Urinary bladder (tissue), 4 donors: ENCODE results near the gene CLEC2L. TPM values are rescaled to one million over a fixed set of nuclear protein-coding genes. Genes with fewer than 3 reads are reported as not detected.

Experiments used
- DNase-seq: peaks from one replicate; pipeline ENCODE4 v3.0.0-alpha.2; 2015; ENCODE audit errors: extremely low spot score
- H3K27ac ChIP-seq: one replicate; pipeline ENCODE4 v1.5.1; 2013; ENCODE audit warnings: low read depth, mild to moderate bottlenecking, moderate library complexity
- H3K36me3 ChIP-seq: one replicate; pipeline ENCODE4 v1.6.1; 2013; ENCODE audit warnings: mild to moderate bottlenecking, moderate library complexity; ENCODE audit not compliant: insufficient read depth
- H3K4me1 ChIP-seq: one replicate; pipeline ENCODE4 v1.6.1; 2013; ENCODE audit warnings: mild to moderate bottlenecking, moderate library complexity; ENCODE audit not compliant: insufficient read depth
- H3K4me3 ChIP-seq: one replicate; pipeline ENCODE4 v1.5.1; 2013; ENCODE audit warnings: low read depth, low read length
- WGBS: extraction: QIAGEN DNeasy Blood & Tissue Kit; methylation state at CpG from one replicate; pipeline ENCODE4 v1.1.7; 2013; 5-methylcytosine and 5-hydroxymethylcytosine counted together
- polyA plus RNA-seq: library from polyadenylated mRNA; stranded (reverse); fragments of 200-250 nt; gene quantifications from one replicate; pipeline ENCODE4 v1.2.3, GENCODE V29; 2013
- total RNA-seq: library from RNA; depleted of rRNA; stranded (reverse); fragments of >200 nt; gene quantifications from one replicate; pipeline ENCODE4 v1.2.3, GENCODE V29; 2014
- donor health status: healthy with polysubstance abuse.
- donor health status: healthy.

The CLEC2L gene
- total and polyA plus RNA-seq, 2 donors = 0.08 to 0.32 TPM

DNA sequence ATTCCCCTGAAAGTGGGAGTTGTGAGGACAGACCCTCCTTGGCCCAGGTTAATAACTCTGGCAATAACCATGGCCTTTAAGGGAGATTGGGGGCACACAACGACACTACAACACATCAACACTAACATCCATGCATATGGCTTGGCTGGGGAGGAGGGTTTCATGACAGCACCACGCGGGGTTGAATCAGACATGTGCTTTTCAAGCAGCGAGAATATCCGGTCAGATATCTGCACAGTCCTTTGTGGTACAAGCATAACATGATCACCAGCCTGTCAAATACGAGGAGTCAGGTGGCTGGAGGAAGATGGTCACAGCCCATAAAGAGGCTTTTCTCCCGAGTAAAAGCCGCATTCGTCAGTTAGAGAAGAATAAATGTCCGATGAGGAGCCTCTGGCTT is 27.0 kb upstream of the CLEC2L start:
- Histone ChIP-seq H3K27ac (no peak overlapping the region), H3K4me3 (no peak overlapping the region), H3K36me3 (no peaks in the 10 kb centered on the region), H3K4me1 (no peaks in the 10 kb centered on the region)
- no peak for DNase-seq
- 88% methylated on average over 10 of the region's 10 CpGs for WGBS

DNA sequence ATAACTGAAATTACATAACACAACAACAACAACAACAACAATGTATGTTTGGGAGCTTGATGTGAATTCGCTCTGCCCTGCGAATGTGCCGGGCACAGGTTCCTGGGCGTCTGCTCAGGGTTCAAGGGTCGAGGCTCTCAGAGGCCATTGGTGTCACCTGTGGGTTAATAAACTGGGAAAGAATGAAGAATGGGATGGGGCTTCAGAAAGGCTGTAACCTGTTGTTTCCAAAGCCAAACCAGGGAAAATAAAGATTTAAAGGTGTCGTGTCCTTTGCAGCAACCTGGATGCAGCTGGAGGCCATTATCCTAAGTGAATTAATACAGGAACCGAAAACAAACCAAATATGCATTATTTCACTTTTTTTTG is 22.7 kb upstream of the CLEC2L start:
- H3K36me3 ChIP-seq = no peaks in the 10 kb centered on the region
- WGBS = 97% methylated on average over 7 of the region's 7 CpGs
- no peaks in the 10 kb centered on the region for H3K4me1 ChIP-seq
- no peak overlapping the region for H3K27ac ChIP-seq
- DNase-seq = no peak
- no peak overlapping the region for H3K4me3 ChIP-seq

DNA sequence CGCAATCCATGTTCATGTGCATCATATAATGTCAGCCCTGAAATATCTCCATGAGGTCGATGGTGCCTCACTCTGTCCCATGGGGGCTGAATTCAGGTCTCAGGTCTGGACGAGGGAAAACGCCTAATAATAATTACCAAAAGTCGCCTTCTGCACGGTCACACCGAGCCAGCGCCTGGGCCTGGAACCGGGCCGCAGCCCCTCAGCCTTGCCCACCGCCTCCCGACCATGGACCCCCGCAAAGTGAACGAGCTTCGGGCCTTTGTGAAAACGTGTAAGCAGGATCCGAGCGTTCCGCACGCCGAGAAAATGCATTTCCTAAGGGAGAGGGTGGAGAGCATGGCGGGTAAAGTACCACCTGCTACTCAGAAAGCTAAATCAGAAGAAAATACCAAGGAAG is 21.3 kb upstream of the CLEC2L start:
- 92% methylated on average over 22 of the region's 22 CpGs for WGBS
- no peak for DNase-seq
- H3K27ac ChIP-seq = no peak overlapping the region

GRCh38 chr7:139505563-139505962 is 17.9 kb upstream of the CLEC2L start:
- no peak for DNase-seq
- Histone ChIP-seq H3K4me1 (no peaks in the 10 kb centered on the region), H3K27ac (no peak overlapping the region), H3K36me3 (no peaks in the 10 kb centered on the region), H3K4me3 (no peak overlapping the region)
- WGBS = 71% methylated on average over 9 of the region's 9 CpGs

More for the DNA sequence above, 21.3 kb upstream of the CLEC2L start:
- no peaks in the 10 kb centered on the region for H3K4me1 ChIP-seq
- H3K4me3 ChIP-seq = no peak overlapping the region
- H3K36me3 ChIP-seq = no peaks in the 10 kb centered on the region

GRCh38 chr7:139509535-139509934 is 13.9 kb upstream of the CLEC2L start:
- no peak overlapping the region for H3K27ac ChIP-seq
- H3K4me3 ChIP-seq = no peak overlapping the region
- no peaks in the 10 kb centered on the region for H3K4me1 ChIP-seq
- no peak for DNase-seq
- 94% methylated on average over 2 of the region's 2 CpGs for WGBS
- H3K36me3 ChIP-seq = no peaks in the 10 kb centered on the region

- 56% methylated on average over 5 of the region's 5 CpGs for WGBS
- no peaks in the 10 kb centered on the region for H3K36me3 ChIP-seq
- H3K4me1 ChIP-seq = no peaks in the 10 kb centered on the region
- no peak overlapping the region for H3K27ac ChIP-seq
- no peak overlapping the region for H3K4me3 ChIP-seq
- DNase-seq = no peak
Observed at GRCh38 chr7:139511315-139511714, 12.2 kb upstream of the CLEC2L start.

GRCh38 chr7:139515266-139515665 is 8.2 kb upstream of the CLEC2L start:
- DNase-seq = no peak
- WGBS = 80% methylated on average over 8 of the region's 8 CpGs
- H3K4me1 ChIP-seq = no peaks in the 10 kb centered on the region

DNA sequence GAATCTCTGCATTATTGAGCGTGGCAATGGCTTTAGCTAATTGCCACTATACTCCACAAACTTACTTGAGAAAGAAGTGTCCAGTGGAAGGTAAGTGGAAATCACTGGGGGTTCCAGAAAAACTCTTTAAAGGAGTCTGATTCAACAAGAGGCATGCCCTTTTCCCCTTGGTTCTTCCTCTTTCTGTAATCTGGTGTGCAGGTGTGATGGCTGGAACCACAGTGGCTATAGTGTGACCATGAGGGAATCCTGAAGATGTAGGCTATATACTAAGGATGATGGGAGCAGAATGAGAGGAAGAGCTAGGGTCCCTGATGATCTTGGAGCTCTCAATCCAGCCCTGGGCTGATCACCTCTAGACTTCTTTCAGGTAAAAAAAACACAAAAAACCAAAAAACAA is 2.0 kb upstream of the CLEC2L start:
- H3K4me3 ChIP-seq = no peak overlapping the region
- H3K27ac ChIP-seq = no peak overlapping the region
- 92% methylated on average over 1 of the region's 1 CpG for WGBS
- DNase-seq = no peak
- no peaks in the 10 kb centered on the region for H3K36me3 ChIP-seq
- no peaks in the 10 kb centered on the region for H3K4me1 ChIP-seq

More at GRCh38 chr7:139515266-139515665, 8.2 kb upstream of the CLEC2L start:
- H3K4me3 ChIP-seq = no peak overlapping the region
- H3K36me3 ChIP-seq = no peaks in the 10 kb centered on the region
- no peak overlapping the region for H3K27ac ChIP-seq

DNA sequence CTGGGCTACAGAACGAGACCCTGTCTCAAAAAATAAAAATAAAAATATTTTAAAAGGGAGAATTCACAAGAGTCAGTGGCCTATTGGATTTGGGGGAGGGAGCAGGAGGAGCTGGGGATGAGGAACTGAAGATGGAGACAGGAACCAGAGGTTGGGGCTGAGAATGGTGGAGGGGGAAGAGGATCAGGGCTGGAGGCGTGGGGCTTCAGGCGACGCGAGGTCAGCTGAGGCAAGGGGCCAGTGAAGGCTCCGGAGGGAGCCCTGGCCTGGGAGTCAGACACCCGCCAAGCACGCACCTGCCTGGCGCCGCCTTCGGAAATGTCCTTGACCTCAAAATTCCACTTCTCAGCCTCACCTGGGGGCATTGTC is 671 bp upstream of the CLEC2L start:
- Histone ChIP-seq H3K27ac (no peak overlapping the region), H3K4me3 (no peak overlapping the region), H3K4me1 (no peaks in the 10 kb centered on the region), H3K36me3 (no peaks in the 10 kb centered on the region)
- no peak for DNase-seq
- WGBS = 24% methylated on average over 11 of the region's 11 CpGs

GRCh38 chr7:139523968-139524815 is 707 bp downstream of the CLEC2L start:
- no peaks in the 10 kb centered on the region for H3K4me1 ChIP-seq
- WGBS = 23% methylated on average over 69 of the region's 70 CpGs
- no peaks in the 10 kb centered on the region for H3K36me3 ChIP-seq
- peak overlapping the region; percentile 45 for H3K4me3 ChIP-seq
- DNase-seq = no peak
- no peak overlapping the region for H3K27ac ChIP-seq

DNA sequence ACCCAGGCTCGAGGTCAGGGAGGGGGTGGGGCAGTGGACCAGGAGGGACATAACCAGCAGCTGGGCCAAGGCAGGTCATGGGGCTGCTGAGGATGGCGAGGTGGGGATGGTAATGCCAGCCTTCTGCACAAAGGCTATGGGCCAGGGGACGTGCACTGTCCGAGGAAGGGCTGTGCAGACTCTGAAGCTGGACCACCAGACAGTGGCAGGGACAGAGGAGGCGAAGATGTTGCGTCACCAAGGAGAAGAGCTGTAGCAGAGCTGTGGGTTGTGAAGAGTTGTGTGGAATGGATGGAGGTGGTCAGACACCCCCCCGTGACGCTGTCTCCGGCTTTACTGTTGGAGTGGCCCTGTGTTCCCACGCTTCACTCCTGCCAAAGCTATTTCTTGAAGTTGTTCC is 1.8 kb downstream of the CLEC2L start:
- Histone ChIP-seq H3K4me1 (no peaks in the 10 kb centered on the region), H3K36me3 (no peaks in the 10 kb centered on the region), H3K4me3 (no peak overlapping the region), H3K27ac (no peak overlapping the region)
- 94% methylated on average over 10 of the region's 10 CpGs for WGBS
- no peak for DNase-seq

- H3K36me3 ChIP-seq = no peaks in the 10 kb centered on the region
- DNase-seq = no peak
- H3K4me1 ChIP-seq = no peaks in the 10 kb centered on the region
- H3K4me3 ChIP-seq = no peak overlapping the region
- no peak overlapping the region for H3K27ac ChIP-seq
Observed at GRCh38 chr7:139525750-139526149, 2.3 kb downstream of the CLEC2L start.

DNA sequence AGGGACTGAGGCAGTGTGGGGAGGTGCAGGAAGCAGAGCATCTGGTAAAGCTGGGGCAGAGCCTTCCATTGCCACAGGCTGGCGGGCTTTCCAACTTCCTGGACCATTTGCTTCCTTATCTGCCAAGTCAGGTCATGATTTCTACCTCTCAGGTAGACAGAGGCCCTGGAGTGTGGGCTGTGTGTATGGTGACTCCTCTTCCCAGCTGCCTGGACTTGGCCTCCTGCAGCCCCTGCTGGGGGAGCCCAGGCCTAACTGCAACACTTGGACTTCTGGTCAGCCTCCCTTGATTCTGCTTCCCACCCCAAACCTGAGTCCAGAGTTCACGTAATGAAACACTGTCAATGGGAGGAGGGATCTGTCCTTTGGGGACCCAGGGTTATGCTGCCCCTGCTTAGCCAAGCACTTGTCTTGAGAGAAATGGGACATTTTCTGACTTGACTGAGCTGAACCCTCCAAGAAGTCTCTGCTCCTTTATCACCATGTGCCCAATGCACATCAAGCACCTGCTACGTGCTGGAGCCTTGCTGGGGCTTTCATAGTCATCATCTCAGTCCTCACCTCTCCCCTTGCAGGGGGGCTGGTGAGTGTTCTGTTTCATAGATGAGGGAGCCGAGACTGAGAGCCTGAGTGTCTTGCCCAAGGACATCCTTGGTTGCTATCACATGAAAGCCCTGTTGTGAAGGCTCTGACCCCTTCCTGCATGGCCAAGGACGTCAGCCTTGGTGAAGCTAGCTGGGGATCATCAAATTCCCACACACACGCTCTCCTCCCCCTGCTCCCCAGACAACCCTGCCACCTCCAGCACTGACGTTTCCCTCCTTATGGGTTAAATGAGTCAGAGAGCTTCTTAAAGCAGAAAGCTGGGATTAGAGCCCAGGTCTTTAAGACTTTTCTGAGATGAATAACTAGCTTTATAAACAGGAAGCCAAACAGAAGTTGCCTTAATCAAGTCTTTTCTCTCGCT is 3.4 kb downstream of the CLEC2L start:
- H3K4me1 ChIP-seq = no peaks in the 10 kb centered on the region
- no peak overlapping the region for H3K27ac ChIP-seq
- 62% methylated on average over 8 of the region's 8 CpGs for WGBS
- no peak overlapping the region for H3K4me3 ChIP-seq
- DNase-seq = no peak
- H3K36me3 ChIP-seq = no peaks in the 10 kb centered on the region

DNA sequence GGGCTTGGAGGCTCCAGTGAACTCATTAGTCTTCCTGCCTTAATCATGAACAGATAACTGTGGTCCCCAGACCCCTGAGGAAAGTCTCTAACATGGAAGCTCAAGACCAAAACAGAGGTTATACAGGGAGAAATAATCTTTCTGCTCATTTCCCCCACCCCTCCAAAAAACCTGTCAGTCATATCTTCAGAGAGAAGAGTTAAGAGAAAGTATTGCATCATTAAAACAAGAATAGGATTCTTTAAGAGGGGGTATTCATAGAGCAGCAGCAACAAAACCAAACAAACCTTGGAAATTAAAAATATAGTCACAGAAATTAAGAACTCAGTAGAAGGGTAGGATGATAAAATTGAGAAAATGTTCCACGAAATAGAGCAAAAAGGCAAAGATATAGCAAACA is 7.6 kb downstream of the CLEC2L start:
- DNase-seq = no peak
- 91% methylated on average over 1 of the region's 1 CpG for WGBS

More for the DNA sequence above, 7.6 kb downstream of the CLEC2L start:
- H3K36me3 ChIP-seq = no peaks in the 10 kb centered on the region
- no peak overlapping the region for H3K4me3 ChIP-seq
- H3K27ac ChIP-seq = no peak overlapping the region
- H3K4me1 ChIP-seq = no peaks in the 10 kb centered on the region
